OCI-LY1 (cell line): Measurements from ENCODE around the gene COPB1.

Experiments used
- H2AFZ ChIP-seq: fragments of 200-600 bp; sonication (generic), shearing (Covaris generic); 2 replicates; pipeline ENCODE4 v1.6.0; 2014; ENCODE audit warnings: antibody characterized with exemption, mild to moderate bottlenecking, low read length
- H3F3A ChIP-seq: fragments of 200-600 bp; sonication (generic), shearing (Covaris generic); 2 replicates; pipeline ENCODE4 v1.6.0; 2014; ENCODE audit warnings: mild to moderate bottlenecking, antibody characterized with exemption, low read length, moderate library complexity; ENCODE audit not compliant: insufficient read depth
- H3K27ac ChIP-seq: fragments of 200-600 bp; sonication (generic); 2 replicates; pipeline ENCODE4 v1.5.1; 2014; ENCODE audit warnings: low read length, mixed run types, mild to moderate bottlenecking, low read depth; ENCODE audit not compliant: poor library complexity, severe bottlenecking
- H3K27me3 ChIP-seq: fragments of 200-600 bp; sonication (generic); 2 replicates; pipeline ENCODE4 v1.6.0; 2014; ENCODE audit warnings: antibody characterized with exemption, mild to moderate bottlenecking, low read length, moderate library complexity; ENCODE audit not compliant: insufficient read depth
- H3K36me3 ChIP-seq: fragments of 200-600 bp; sonication (generic); 2 replicates; pipeline ENCODE4 v1.6.1; 2014; ENCODE audit warnings: mild to moderate bottlenecking, antibody characterized with exemption, low read length, moderate library complexity, mixed read lengths; ENCODE audit not compliant: insufficient read depth
- H3K4me1 ChIP-seq: fragments of 200-600 bp; sonication (generic); 2 replicates; pipeline ENCODE4 v1.5.1; 2014; ENCODE audit warnings: mild to moderate bottlenecking, low read length, moderate library complexity; ENCODE audit not compliant: insufficient read depth, severe bottlenecking
- H3K4me2 ChIP-seq: fragments of 200-600 bp; sonication (generic), shearing (Covaris generic); 2 replicates; pipeline ENCODE4 v1.6.1; 2014; ENCODE audit warnings: low read length
- H3K4me3 ChIP-seq: fragments of 200-600 bp; sonication (generic); 2 replicates; pipeline ENCODE4 v1.5.1; 2014; ENCODE audit warnings: low read length, low read depth, mild to moderate bottlenecking, mixed read lengths; ENCODE audit not compliant: poor library complexity, severe bottlenecking
- H3K79me2 ChIP-seq: fragments of 200-600 bp; shearing (Covaris generic); 2 replicates; pipeline ENCODE4 v1.6.1; 2016; ENCODE audit warnings: mixed run types, low read length, mixed read lengths; ENCODE audit not compliant: insufficient read depth
- H3K9ac ChIP-seq: fragments of 200-600 bp; sonication (generic), shearing (Covaris generic); 2 replicates; pipeline ENCODE4 v1.6.1; 2014; ENCODE audit warnings: mild to moderate bottlenecking, low read length, mixed read lengths
- H3K9me2 ChIP-seq: fragments of 200-600 bp; sonication (generic), shearing (Covaris generic); 2 replicates; pipeline ENCODE4 v1.6.1; 2014; ENCODE audit warnings: low read depth, mild to moderate bottlenecking, low read length, mixed read lengths
- H3K9me3 ChIP-seq: fragments of 200-600 bp; shearing (Covaris generic); 2 replicates; pipeline ENCODE4 v1.6.1; 2014; ENCODE audit warnings: low read length, mixed read lengths
- H4K20me1 ChIP-seq: fragments of 200-600 bp; sonication (generic), shearing (Covaris generic); 2 replicates; pipeline ENCODE4 v1.6.0; 2016; ENCODE audit warnings: mild to moderate bottlenecking, low read length; ENCODE audit not compliant: insufficient read depth
- EZH2 ChIP-seq: fragments of 200-600 bp; sonication (generic), shearing (Covaris generic); IDR thresholded peaks from 2 replicates; pipeline ENCODE4 v1.8.0; 2017; ENCODE audit warnings: borderline replicate concordance, mixed run types, mild to moderate bottlenecking, antibody characterized with exemption, low read length, moderate library complexity, mixed read lengths
- TF ChIP-seq, protein P1 (sequence below): fragments of 200-600 bp; sonication (generic), shearing (Covaris generic); IDR thresholded peaks from 2 replicates; pipeline ENCODE4 v1.5.1; 2017; ENCODE audit warnings: mild to moderate bottlenecking, antibody characterized with exemption, low read length, moderate library complexity, mixed read lengths

The COPB1 gene

DNA sequence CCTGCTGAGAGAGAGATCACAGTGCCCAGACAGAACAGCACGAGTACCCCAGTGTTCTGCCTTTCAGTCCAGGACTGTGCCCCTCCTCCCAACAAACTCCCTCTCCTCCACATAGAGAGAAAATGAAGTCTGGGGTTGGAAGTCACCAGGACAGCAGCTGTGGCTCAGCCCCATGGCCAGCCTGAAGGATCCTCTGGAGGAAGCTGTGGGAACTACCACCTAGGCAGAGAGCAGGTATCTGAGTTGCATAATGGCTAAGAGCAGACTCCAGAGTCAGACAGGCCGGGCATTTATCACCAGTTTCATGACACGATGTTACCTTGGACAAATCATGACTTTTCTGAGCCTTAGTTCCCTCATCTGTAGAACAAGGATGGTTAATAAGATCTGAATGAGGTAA lies 79.4 kb downstream of the COPB1 start:
- Histone ChIP-seq H3K36me3 (no peaks in the 10 kb centered on the region), H3F3A (no peaks in the 10 kb centered on the region), H3K27me3 (no peaks in the 10 kb centered on the region), H3K9ac (no peak overlapping the region), H2AFZ (no peak overlapping the region), H3K9me3 (no peaks in the 10 kb centered on the region), H4K20me1 (no peaks in the 10 kb centered on the region), H3K27ac (no peak overlapping the region), H3K4me2 (no peak overlapping the region), H3K4me3 (no peak overlapping the region), H3K79me2 (no peaks in the 10 kb centered on the region), H3K9me2 (no peaks in the 10 kb centered on the region), H3K4me1 (no peaks in the 10 kb centered on the region)
- TF ChIP-seq EZH2, result no peak
- TF ChIP-seq, protein P1, sequence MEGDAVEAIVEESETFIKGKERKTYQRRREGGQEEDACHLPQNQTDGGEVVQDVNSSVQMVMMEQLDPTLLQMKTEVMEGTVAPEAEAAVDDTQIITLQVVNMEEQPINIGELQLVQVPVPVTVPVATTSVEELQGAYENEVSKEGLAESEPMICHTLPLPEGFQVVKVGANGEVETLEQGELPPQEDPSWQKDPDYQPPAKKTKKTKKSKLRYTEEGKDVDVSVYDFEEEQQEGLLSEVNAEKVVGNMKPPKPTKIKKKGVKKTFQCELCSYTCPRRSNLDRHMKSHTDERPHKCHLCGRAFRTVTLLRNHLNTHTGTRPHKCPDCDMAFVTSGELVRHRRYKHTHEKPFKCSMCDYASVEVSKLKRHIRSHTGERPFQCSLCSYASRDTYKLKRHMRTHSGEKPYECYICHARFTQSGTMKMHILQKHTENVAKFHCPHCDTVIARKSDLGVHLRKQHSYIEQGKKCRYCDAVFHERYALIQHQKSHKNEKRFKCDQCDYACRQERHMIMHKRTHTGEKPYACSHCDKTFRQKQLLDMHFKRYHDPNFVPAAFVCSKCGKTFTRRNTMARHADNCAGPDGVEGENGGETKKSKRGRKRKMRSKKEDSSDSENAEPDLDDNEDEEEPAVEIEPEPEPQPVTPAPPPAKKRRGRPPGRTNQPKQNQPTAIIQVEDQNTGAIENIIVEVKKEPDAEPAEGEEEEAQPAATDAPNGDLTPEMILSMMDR, result no peak

DNA sequence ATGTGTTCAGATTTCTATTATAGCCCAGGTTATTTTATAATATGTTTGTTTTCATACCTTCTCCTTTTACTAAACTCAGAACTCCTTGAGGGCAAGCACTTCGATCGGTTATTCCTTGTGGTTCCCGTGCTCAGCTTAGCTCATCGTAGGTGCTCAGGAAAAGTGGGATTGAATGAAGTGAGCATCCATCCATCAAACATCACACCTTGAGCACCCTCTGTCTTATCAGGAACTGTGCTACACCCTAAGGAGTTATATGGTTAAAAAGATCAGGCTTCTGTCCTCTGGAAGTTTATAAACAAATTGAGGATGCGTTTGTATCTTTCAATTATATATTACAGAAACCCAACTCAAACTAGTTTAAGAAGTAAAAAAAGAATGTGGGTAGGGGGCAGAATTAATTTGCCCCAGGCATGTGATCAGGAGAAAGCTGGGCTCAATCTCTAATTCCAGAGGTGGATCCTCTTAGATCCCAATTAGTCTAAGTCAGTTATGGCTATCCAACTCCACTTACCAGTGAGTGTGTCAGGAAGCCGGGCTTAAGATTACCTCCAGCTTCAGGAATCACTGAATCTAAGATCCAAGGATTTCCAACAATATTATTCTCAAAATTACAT lies 80.7 kb downstream of the COPB1 start:
- Histone ChIP-seq H2AFZ (no peak overlapping the region), H3K4me2 (no peak overlapping the region), H3K27me3 (no peaks in the 10 kb centered on the region), H3K9ac (no peak overlapping the region), H3K27ac (no peak overlapping the region), H3F3A (no peaks in the 10 kb centered on the region), H3K9me2 (no peaks in the 10 kb centered on the region), H3K4me3 (no peak overlapping the region), H3K9me3 (no peaks in the 10 kb centered on the region), H3K36me3 (no peaks in the 10 kb centered on the region), H3K79me2 (no peaks in the 10 kb centered on the region), H3K4me1 (no peaks in the 10 kb centered on the region), H4K20me1 (no peaks in the 10 kb centered on the region)
- no peak for TF ChIP-seq EZH2
- TF ChIP-seq, protein P1, result peak; percentile 47; the same call in 1 of the 2 replicates

DNA sequence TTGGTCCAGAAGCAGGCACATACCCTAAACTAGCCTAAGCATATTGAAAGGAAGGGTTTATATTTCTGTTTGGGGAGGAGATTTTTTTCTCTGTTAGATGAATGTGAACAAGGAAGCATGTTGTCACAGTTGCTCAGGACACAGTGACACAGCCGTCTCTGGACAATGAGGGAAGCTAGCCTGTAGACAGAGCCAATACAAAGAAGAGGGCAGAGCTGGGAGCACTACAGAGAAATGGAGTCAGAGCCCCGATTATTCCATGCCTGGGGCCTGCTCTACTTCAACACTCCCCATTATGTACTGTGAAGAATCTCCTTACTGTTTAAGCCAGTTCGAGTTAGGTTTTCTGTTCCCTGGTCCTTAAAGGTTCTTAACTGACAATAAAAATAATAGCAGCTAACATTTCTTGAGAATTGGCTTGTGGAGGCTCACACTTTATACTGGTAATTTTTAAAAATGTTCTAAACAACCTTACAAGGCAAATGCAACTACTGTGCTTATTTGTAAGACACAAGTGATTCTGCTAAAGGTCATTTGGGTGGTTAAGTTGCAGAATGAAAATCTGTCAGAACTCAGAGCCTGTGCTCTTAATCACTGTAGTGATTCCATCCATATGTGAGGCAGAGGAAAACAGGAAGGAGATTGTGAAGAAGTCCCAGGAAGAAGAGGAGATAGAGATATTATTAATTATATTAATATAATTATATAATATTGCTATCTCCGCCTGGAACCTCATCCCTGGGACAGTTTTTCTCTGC lies 81.8 kb downstream of the COPB1 start:
- Histone ChIP-seq H3K27me3 (no peaks in the 10 kb centered on the region), H3K4me1 (no peaks in the 10 kb centered on the region)

More for the DNA sequence above, 81.8 kb downstream of the COPB1 start:
- Histone ChIP-seq H3F3A (no peaks in the 10 kb centered on the region), H3K79me2 (no peaks in the 10 kb centered on the region), H4K20me1 (no peaks in the 10 kb centered on the region), H3K9me2 (no peaks in the 10 kb centered on the region), H3K9ac (no peak overlapping the region), H3K36me3 (no peaks in the 10 kb centered on the region), H2AFZ (no peak overlapping the region), H3K4me3 (no peak overlapping the region), H3K9me3 (no peaks in the 10 kb centered on the region), H3K27ac (no peak overlapping the region), H3K4me2 (no peak overlapping the region)
- TF ChIP-seq, protein P1, result no peak
- no peak for TF ChIP-seq EZH2
